GM20000 (cell line): ENCODE results near the gene PLA1A.

Experiments used
- DNase-seq: peaks from one replicate; pipeline ENCODE4 v3.0.0; 2012; ENCODE audit warnings: low spot score
- CTCF ChIP-seq: IDR thresholded peaks from 2 replicates; pipeline ENCODE4 v1.5.1; 2012; ENCODE audit warnings: mild to moderate bottlenecking, control low read depth; ENCODE audit errors: extremely low read depth, missing control alignments

Gene PLA1A

GRCh38 chr3:119632216-119632615, 34.5 kb downstream of the PLA1A start:
- no peak for DNase-seq
- no peak for TF ChIP-seq CTCF

GRCh38 chr3:119632829-119633228, 35.1 kb downstream of the PLA1A start:
- no peak for TF ChIP-seq CTCF
- DNase-seq, result no peak

GRCh38 chr3:119635719-119636118, 38.0 kb downstream of the PLA1A start:
- no peak for DNase-seq
- no peak for TF ChIP-seq CTCF

GRCh38 chr3:119636249-119636648, 38.6 kb downstream of the PLA1A start:
- TF ChIP-seq CTCF, result no peak
- no peak for DNase-seq

DNA sequence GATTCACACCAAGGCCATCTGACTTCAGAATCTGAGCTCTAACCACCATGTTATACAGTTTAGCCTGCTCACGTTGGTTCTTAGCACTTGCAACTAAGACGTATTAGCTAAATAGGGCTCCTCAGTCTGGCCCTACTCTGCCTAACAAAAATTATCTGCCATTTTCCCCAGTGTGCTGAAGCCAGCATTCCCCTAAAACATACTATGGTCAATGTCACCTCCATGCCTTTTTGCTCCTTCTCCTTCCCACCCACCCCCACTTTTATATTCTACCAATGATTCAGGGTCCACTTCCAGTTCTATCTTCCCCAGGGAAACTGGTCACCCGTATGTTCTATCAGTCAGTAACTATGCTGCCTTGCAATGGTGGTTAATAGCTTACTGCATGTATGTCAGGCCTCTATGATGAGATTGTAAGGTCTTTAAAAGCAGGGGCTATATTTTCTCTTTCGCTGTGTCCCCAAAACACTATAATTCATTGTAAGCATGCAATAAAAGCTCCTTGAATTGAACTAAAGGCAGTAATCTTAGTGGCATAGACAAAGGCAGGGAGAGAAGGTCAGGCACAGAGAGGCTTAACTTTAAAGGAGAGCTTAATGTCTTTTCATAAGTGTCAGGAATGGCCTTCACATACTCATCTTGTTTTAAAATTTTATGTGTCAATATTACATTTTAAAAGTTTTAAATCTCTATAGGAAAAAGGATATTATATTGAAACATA, 39.4 kb downstream of the PLA1A start:
- TF ChIP-seq CTCF, result no peak
- DNase-seq, result no peak

GRCh38 chr3:119637679-119638477, 40.2 kb downstream of the PLA1A start:
- peak; percentile 30 for DNase-seq
- TF ChIP-seq CTCF, result no peak
